ENCODE measurements around the gene CEP112. TPM values are rescaled to one million over a fixed set of nuclear protein-coding genes. Genes with fewer than 3 reads are reported as not detected.

The CEP112 gene
- total and polyA plus RNA-seq, 2 of the 13 experiments (the other 11 are each of a cell fraction or from before 2014, with no cell fraction given), result 1.2 to 3.4 TPM

DNA sequence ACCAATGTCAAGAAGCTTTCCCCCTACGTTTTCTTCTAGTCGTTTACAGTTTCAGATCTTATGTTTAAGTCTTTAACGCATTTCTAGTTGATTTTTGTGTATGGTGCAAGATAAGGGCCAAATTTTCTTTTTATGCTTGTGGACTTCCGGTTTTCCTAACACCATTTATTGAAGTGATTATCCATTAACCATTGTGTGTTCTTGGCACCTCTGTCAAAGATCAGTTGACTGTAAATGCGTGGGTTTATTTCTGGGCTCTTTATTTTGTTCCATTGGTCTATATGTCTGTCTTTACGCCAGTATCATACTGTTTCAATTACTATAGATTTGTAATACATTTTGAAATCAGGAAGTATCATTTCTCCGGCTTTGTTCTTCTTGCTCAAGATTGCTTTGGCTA, 49.5 kb downstream of the CEP112 start:
- BruUV-seq (replicated peaks), result no TSS peak
- Histone ChIP-seq H3K9me3 (ENCODE audit: low read length) (no peaks in the 10 kb centered on the region), H3K79me2 (ENCODE audit: insufficient read depth, low read length) (no peaks in the 10 kb centered on the region), H3K27ac (ENCODE audit: extremely low read length, insufficient read depth, low read length) (no peak overlapping the region), H3K4me1 (ENCODE audit: insufficient read depth, low read length) (peaks cover 12% of the 10 kb centered on the region; the same call in 1 of the 2 replicates), H3K36me3 (replicated peaks in 1 of 2; ENCODE audit: control insufficient read depth in 1 of 2, insufficient read depth in 2 of 2, low read length in 2 of 2) (no peaks in the 10 kb centered on the region), H3K4me2 (ENCODE audit: low read depth, low read length) (no peak overlapping the region), H3K4me3 (replicated peaks in 1 of 3; ENCODE audit: insufficient read depth in 1 of 3, low read depth in 2 of 3, low read length in 3 of 3) (no peak overlapping the region), H4K20me1 (ENCODE audit: insufficient read depth, low read length) (no peaks in the 10 kb centered on the region), H2AFZ (ENCODE audit: low read length) (no peak overlapping the region), H3K27me3 (ENCODE audit: control insufficient read depth in 1 of 2, insufficient read depth in 2 of 2, low read length in 2 of 2) (no peaks in the 10 kb centered on the region), H3K9ac (ENCODE audit: insufficient read depth, low read depth, low read length) (no peak overlapping the region)
- ATAC-seq (no peak), FAIRE-seq (no peak), DNase-seq (ENCODE audit: low spot score) (no peak)
- WGBS (ENCODE audit: low lambda C conversion rate), result 51% methylated on average over 7 of the region's 7 CpGs
- in situ Hi-C loops (cut with HindIII; ENCODE audit: extremely low pct_ligation_motif_present, low pct_unique_long_range_greater_than_20kb) (no loop called here), intact Hi-C loops (cut with micrococcal nuclease; ENCODE audit: unreplicated experiment) (no loop called here)
- ChIA-PET CTCF (ENCODE audit: low intra/inter-chr PET ratio, low total read pairs) (no interaction called here), POLR2A (no interaction called here)
- TF ChIP-seq ASH2L (IDR thresholded peaks at IDR 0.05; ENCODE audit: insufficient read length, low read depth, low read length) (no peak), ZNF430 (CRISPR knock-in tag; IDR thresholded peaks at IDR 0.05) (no peak), ZNF329 (CRISPR knock-in tag; IDR thresholded peaks at IDR 0.05; ENCODE audit: low read depth) (no peak), SRSF4 (IDR thresholded peaks at IDR 0.05; ENCODE audit: low read depth, low read length, poor library complexity, severe bottlenecking) (no peak), CHD4 (IDR thresholded peaks at IDR 0.05; ENCODE audit: borderline replicate concordance, low read length) (no peak), ZNF713 (CRISPR knock-in tag; IDR thresholded peaks at IDR 0.05) (no peak), ZNF431 (CRISPR knock-in tag; IDR thresholded peaks at IDR 0.05; ENCODE audit: borderline replicate concordance, low read depth) (no peak), ELF1 (CRISPR knock-in tag; IDR thresholded peaks at IDR 0.05) (no peak), ZNF614 (CRISPR knock-in tag; IDR thresholded peaks at IDR 0.05; ENCODE audit: borderline replicate concordance) (no peak), ZNF558 (CRISPR knock-in tag; IDR thresholded peaks at IDR 0.05; ENCODE audit: borderline replicate concordance) (no peak)
- TF ChIP-seq, protein P1, sequence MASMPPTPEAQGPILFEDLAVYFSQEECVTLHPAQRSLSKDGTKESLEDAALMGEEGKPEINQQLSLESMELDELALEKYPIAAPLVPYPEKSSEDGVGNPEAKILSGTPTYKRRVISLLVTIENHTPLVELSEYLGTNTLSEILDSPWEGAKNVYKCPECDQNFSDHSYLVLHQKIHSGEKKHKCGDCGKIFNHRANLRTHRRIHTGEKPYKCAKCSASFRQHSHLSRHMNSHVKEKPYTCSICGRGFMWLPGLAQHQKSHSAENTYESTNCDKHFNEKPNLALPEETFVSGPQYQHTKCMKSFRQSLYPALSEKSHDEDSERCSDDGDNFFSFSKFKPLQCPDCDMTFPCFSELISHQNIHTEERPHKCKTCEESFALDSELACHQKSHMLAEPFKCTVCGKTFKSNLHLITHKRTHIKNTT (CRISPR knock-in tag; IDR thresholded peaks at IDR 0.05), result no peak
- TF ChIP-seq, protein P2, sequence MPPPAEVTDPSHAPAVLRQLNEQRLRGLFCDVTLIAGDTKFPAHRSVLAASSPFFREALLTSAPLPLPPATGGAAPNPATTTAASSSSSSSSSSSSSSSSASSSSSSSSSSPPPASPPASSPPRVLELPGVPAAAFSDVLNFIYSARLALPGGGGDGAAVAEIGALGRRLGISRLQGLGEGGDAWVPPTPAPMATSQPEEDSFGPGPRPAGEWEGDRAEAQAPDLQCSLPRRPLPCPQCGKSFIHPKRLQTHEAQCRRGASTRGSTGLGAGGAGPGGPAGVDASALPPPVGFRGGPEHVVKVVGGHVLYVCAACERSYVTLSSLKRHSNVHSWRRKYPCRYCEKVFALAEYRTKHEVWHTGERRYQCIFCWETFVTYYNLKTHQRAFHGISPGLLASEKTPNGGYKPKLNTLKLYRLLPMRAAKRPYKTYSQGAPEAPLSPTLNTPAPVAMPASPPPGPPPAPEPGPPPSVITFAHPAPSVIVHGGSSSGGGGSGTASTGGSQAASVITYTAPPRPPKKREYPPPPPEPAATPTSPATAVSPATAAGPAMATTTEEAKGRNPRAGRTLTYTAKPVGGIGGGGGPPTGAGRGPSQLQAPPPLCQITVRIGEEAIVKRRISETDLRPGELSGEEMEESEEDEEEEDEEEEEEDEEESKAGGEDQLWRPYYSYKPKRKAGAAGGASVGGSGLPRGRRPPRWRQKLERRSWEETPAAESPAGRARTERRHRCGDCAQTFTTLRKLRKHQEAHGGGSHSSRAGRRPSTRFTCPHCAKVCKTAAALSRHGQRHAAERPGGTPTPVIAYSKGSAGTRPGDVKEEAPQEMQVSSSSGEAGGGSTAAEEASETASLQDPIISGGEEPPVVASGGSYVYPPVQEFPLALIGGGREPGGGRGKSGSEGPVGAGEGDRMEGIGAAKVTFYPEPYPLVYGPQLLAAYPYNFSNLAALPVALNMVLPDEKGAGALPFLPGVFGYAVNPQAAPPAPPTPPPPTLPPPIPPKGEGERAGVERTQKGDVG (CRISPR knock-in tag; IDR thresholded peaks at IDR 0.05; ENCODE audit: borderline replicate concordance), result no peak

All from HepG2 (cell line).